HepG2 (cell line): ENCODE results near the gene ZNF383. TPM values are rescaled to one million over a fixed set of nuclear protein-coding genes. Genes with fewer than 3 reads are reported as not detected.

ENCODE experiments used
- EED ChIP-seq: sonication (generic); formaldehyde crosslinking; IDR thresholded peaks from 2 replicates; pipeline ENCODE4 v1.5.0; 2020; ENCODE audit warnings: mild to moderate bottlenecking, missing genetic modification reagents
- GABPA ChIP-seq, 2 experiments: IDR thresholded peaks; 2 replicates each; pipeline ENCODE4 v1.6.1; 2011 to 2016; ENCODE audit warnings: low read depth in 2 of 2, low read length in 1 of 2, missing biosample characterization in 1 of 2, missing genetic modification characterization in 1 of 2
- GATAD2A ChIP-seq: IDR thresholded peaks from 2 replicates; pipeline ENCODE4 v1.6.1; 2016
- KAT7 ChIP-seq: IDR thresholded peaks from 2 replicates; pipeline ENCODE4 v1.6.1; 2018; ENCODE audit warnings: borderline replicate concordance, missing compliant biosample characterization
- KDM4B ChIP-seq: sonication (generic); formaldehyde crosslinking; IDR thresholded peaks from 2 replicates; pipeline ENCODE4 v1.4.0; 2020; ENCODE audit warnings: missing genetic modification reagents
- MLLT10 ChIP-seq: sonication (generic); formaldehyde crosslinking; IDR thresholded peaks from 2 replicates; pipeline ENCODE4 v1.4.0; 2020; ENCODE audit warnings: missing genetic modification reagents
- NFIB ChIP-seq: sonication (generic); formaldehyde crosslinking; IDR thresholded peaks from 2 replicates; pipeline ENCODE4 v1.9.0; 2021; ENCODE audit warnings: missing genetic modification reagents, mild to moderate bottlenecking, borderline replicate concordance
- SP140L ChIP-seq: sonication (generic); formaldehyde crosslinking; IDR thresholded peaks from 2 replicates; pipeline ENCODE4 v1.4.0; 2020; ENCODE audit warnings: missing genetic modification reagents, borderline replicate concordance
- STAG1 ChIP-seq: sonication (generic); formaldehyde crosslinking; IDR thresholded peaks from 2 replicates; pipeline ENCODE4 v1.4.0; 2020; ENCODE audit warnings: missing genetic modification reagents
- XRCC5 ChIP-seq: fragments of 200-400 bp; formaldehyde crosslinking; optimal IDR thresholded peaks from 2 replicates; pipeline ENCODE3; 2017; ENCODE audit warnings: mild to moderate bottlenecking, low read length
- ZBTB3 ChIP-seq: sonication (generic); formaldehyde crosslinking; IDR thresholded peaks from 2 replicates; pipeline ENCODE4 v1.4.0; 2020; ENCODE audit warnings: low read depth, mild to moderate bottlenecking, moderate library complexity, missing genetic modification reagents, borderline replicate concordance
- ZNF251 ChIP-seq: sonication (generic); formaldehyde crosslinking; IDR thresholded peaks from 2 replicates; pipeline ENCODE4 v1.9.0; 2021; ENCODE audit warnings: mild to moderate bottlenecking, missing genetic modification reagents
- ZNF570 ChIP-seq: sonication (generic); formaldehyde crosslinking; IDR thresholded peaks from 2 replicates; pipeline ENCODE4 v1.4.0; 2020; ENCODE audit warnings: mild to moderate bottlenecking, missing genetic modification reagents, borderline replicate concordance
- ZNF670 ChIP-seq: sonication (generic); formaldehyde crosslinking; IDR thresholded peaks from 2 replicates; pipeline ENCODE4 v1.8.0; 2022; ENCODE audit warnings: mild to moderate bottlenecking, missing genetic modification reagents, borderline replicate concordance
- ZNF772 ChIP-seq: sonication (generic); formaldehyde crosslinking; IDR thresholded peaks from 2 replicates; pipeline ENCODE4 v1.5.0; 2020; ENCODE audit warnings: mild to moderate bottlenecking, missing genetic modification reagents
- ZNF773 ChIP-seq: sonication (generic); formaldehyde crosslinking; IDR thresholded peaks from 2 replicates; pipeline ENCODE4 v1.4.0; 2020; ENCODE audit warnings: missing genetic modification reagents, borderline replicate concordance
- ZNF775 ChIP-seq: sonication (generic); formaldehyde crosslinking; IDR thresholded peaks from 2 replicates; pipeline ENCODE4 v1.4.0; 2020; ENCODE audit warnings: missing genetic modification reagents, mild to moderate bottlenecking, moderate library complexity, borderline replicate concordance
- ZNF782 ChIP-seq: sonication (generic); formaldehyde crosslinking; IDR thresholded peaks from 2 replicates; pipeline ENCODE4 v1.4.0; 2020; ENCODE audit warnings: missing genetic modification reagents, mild to moderate bottlenecking, borderline replicate concordance
- polyA plus RNA-seq, 8 experiments: library from polyadenylated mRNA; depleted of rRNA in 3 of 8; stranded (reverse) in 7 of 8; unstranded in 1 of 8; fragments of >200 nt; fragmentation: Illumina TruSeq in 4 of 8; extraction: Trizol in 4 of 8; gene quantifications; 2 replicates each; pipeline versions ENCODE4 v1.2.1 to v1.2.3, GENCODE V29; 2011 to 2016; ENCODE audit warnings: low read depth in 4 of 8, missing spikeins in 1 of 8, mixed read lengths in 1 of 8; ENCODE audit not compliant: insufficient read depth in 1 of 8
- total RNA-seq, 5 experiments: library from RNA; depleted of rRNA; stranded (reverse); fragments of >200 nt; fragmentation: Illumina TruSeq; extraction: Trizol; gene quantifications; 2 replicates each; pipeline ENCODE4 v1.2.3, GENCODE V29; 2016; ENCODE audit warnings: low read depth in 1 of 5
- TF ChIP-seq, protein P1 (sequence below): sonication (generic); formaldehyde crosslinking; IDR thresholded peaks from 2 replicates; pipeline ENCODE4 v1.8.0; 2022; ENCODE audit warnings: mild to moderate bottlenecking, missing genetic modification reagents; ENCODE audit not compliant: insufficient replicate concordance
- TF ChIP-seq, protein P2 (sequence below): sonication (generic); formaldehyde crosslinking; IDR thresholded peaks from 2 replicates; pipeline ENCODE4 v1.5.1; 2020; ENCODE audit warnings: mild to moderate bottlenecking, missing genetic modification reagents, borderline replicate concordance
- TF ChIP-seq, protein P3 (sequence below): IDR thresholded peaks from 2 replicates; pipeline ENCODE4 v1.6.1; 2018; ENCODE audit warnings: missing genetic modification reagents, mild to moderate bottlenecking, missing compliant biosample characterization
- TF ChIP-seq, protein P4 (sequence below): sonication (generic); formaldehyde crosslinking; IDR thresholded peaks from 2 replicates; pipeline ENCODE4 v1.8.0; 2022; ENCODE audit warnings: mild to moderate bottlenecking, missing genetic modification reagents

The ZNF383 gene
- total and polyA plus RNA-seq, 2 of the 13 experiments (the other 11 are each of a cell fraction or from before 2014, with no cell fraction given), result 2.6 to 4.1 TPM

DNA sequence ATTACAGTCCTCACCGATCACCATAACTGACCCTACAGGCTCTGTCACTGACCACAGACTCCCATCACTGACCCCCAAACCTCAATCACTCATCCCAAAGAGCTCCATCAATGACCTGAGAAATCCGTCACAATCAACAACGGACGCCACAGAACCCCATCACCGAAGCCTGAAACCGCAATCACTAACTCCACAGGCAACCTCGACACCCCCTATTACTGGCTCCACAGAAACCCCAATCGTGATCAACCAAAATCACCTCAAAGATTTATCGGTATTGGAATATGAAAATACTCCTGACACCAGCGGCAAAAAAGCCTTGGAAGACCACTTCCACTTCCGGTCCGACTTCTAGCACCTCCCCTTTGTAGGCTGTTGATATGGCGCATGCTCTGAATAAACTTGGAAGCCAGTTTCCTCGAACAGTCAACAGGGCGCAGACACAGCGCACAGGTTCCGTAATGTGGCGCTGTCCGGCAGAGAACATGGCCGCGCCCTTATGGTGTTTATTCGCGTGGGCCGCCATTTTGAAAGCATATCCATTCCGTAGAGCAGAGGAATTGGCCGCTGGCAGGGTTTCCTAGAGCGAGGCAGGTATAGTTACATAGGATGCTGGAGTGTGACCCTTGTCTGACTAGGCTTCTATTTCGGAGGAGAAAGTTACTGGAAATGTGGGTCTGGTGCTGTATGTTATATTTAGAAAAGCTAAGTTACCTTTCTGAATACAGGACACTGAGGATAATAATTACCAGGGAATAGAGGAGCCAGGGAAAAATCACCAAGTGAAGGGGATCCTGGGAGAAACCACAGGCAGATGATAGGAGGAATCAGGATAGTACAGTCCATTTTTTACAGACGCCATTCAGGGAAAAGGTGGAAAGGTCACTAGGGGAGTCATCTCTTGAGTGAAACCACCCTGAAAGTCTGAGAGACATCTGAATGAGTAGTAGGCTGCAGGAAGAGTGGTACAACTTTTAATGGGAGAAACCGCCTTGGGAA lies 45.3 kb upstream of the ZNF383 start, which contains the start of gene ZNF585A (continued):
- TF ChIP-seq, protein P1, sequence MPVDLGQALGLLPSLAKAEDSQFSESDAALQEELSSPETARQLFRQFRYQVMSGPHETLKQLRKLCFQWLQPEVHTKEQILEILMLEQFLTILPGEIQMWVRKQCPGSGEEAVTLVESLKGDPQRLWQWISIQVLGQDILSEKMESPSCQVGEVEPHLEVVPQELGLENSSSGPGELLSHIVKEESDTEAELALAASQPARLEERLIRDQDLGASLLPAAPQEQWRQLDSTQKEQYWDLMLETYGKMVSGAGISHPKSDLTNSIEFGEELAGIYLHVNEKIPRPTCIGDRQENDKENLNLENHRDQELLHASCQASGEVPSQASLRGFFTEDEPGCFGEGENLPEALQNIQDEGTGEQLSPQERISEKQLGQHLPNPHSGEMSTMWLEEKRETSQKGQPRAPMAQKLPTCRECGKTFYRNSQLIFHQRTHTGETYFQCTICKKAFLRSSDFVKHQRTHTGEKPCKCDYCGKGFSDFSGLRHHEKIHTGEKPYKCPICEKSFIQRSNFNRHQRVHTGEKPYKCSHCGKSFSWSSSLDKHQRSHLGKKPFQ (CRISPR knock-in tag), result no peak
- TF ChIP-seq KDM4B (CRISPR knock-in tag), result 0 out of 2 replicates have a peak, but pooled peaks have one; percentile 36
- TF ChIP-seq ZNF251, result no peak
- TF ChIP-seq ZNF670 (CRISPR knock-in tag), result no peak
- TF ChIP-seq, protein P2, sequence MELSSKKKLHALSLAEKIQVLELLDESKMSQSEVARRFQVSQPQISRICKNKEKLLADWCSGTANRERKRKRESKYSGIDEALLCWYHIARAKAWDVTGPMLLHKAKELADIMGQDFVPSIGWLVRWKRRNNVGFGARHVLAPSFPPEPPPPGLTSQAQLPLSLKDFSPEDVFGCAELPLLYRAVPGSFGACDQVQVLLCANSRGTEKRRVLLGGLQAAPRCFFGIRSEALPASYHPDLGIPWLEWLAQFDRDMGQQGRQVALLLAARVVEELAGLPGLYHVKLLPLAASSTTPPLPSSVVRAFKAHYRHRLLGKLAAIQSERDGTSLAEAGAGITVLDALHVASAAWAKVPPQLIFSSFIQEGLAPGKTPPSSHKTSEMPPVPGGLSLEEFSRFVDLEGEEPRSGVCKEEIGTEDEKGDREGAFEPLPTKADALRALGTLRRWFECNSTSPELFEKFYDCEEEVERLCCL (CRISPR knock-in tag), result no peak
- TF ChIP-seq ZNF773 (CRISPR knock-in tag), result no peak
- TF ChIP-seq SP140L (CRISPR knock-in tag), result no peak
- TF ChIP-seq KAT7 (CRISPR knock-in tag), result 0 out of 2 replicates have a peak, but pooled peaks have one; percentile 47
- no peak; the same call in 1 of the 2 replicates for TF ChIP-seq STAG1
- no peak for TF ChIP-seq NFIB (CRISPR knock-in tag)
- TF ChIP-seq ZBTB3 (CRISPR knock-in tag), result no peak
- no peak for TF ChIP-seq EED (CRISPR knock-in tag)
- TF ChIP-seq, protein P3, sequence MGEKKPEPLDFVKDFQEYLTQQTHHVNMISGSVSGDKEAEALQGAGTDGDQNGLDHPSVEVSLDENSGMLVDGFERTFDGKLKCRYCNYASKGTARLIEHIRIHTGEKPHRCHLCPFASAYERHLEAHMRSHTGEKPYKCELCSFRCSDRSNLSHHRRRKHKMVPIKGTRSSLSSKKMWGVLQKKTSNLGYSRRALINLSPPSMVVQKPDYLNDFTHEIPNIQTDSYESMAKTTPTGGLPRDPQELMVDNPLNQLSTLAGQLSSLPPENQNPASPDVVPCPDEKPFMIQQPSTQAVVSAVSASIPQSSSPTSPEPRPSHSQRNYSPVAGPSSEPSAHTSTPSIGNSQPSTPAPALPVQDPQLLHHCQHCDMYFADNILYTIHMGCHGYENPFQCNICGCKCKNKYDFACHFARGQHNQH (CRISPR knock-in tag), result peak; percentile 82
- TF ChIP-seq ZNF782 (CRISPR knock-in tag), result no peak
- TF ChIP-seq, protein P4, sequence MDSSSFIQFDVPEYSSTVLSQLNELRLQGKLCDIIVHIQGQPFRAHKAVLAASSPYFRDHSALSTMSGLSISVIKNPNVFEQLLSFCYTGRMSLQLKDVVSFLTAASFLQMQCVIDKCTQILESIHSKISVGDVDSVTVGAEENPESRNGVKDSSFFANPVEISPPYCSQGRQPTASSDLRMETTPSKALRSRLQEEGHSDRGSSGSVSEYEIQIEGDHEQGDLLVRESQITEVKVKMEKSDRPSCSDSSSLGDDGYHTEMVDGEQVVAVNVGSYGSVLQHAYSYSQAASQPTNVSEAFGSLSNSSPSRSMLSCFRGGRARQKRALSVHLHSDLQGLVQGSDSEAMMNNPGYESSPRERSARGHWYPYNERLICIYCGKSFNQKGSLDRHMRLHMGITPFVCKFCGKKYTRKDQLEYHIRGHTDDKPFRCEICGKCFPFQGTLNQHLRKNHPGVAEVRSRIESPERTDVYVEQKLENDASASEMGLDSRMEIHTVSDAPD, result no peak
- TF ChIP-seq ZNF570, result no peak
- TF ChIP-seq MLLT10 (CRISPR knock-in tag), result no peak
- peak; percentile 23; the same call in 1 of the 2 replicates for TF ChIP-seq GATAD2A (CRISPR knock-in tag)
- no peak for TF ChIP-seq ZNF775
- 0 out of 2 replicates have a peak, but pooled peaks have one; percentile 29 for TF ChIP-seq ZNF772
- TF ChIP-seq XRCC5, result peak; percentile 75
- TF ChIP-seq GABPA (IDR thresholded peaks at IDR 0.05; ENCODE audit: low read depth, low read length), result peak; percentile 55
- peak; percentile 95 for TF ChIP-seq GABPA (CRISPR knock-in tag; IDR thresholded peaks at IDR 0.05; ENCODE audit: low read depth)
